CD4-positive, alpha-beta T cell treated with Interleukin-17A for 1 hour (primary cell): ENCODE data around the gene CRADD.

Source experiments
- DNase-seq: peaks from one replicate; pipeline ENCODE4 v3.0.0-alpha.2; 2020

Gene CRADD

GRCh38 chr12:93819050-93819491, 141.9 kb downstream of the CRADD start:
- DNase-seq = no peak

GRCh38 chr12:93823616-93824391, 146.6 kb downstream of the CRADD start:
- no peak for DNase-seq

- DNase-seq = no peak
Observed at GRCh38 chr12:93824514-93825500, 147.6 kb downstream of the CRADD start.

GRCh38 chr12:93825501-93825888, 148.3 kb downstream of the CRADD start:
- no peak for DNase-seq

GRCh38 chr12:93825931-93826555, 148.9 kb downstream of the CRADD start:
- no peak for DNase-seq

- DNase-seq = no peak
Observed at GRCh38 chr12:93827179-93827578, 150.0 kb downstream of the CRADD start.

- DNase-seq = no peak
Observed at GRCh38 chr12:93827669-93828068, 150.5 kb downstream of the CRADD start.

GRCh38 chr12:93829016-93829415, 151.8 kb downstream of the CRADD start:
- DNase-seq = no peak

- no peak for DNase-seq
Observed at GRCh38 chr12:93831374-93831773, 154.2 kb downstream of the CRADD start.

- no peak for DNase-seq
Observed at GRCh38 chr12:93832131-93832530, 155.0 kb downstream of the CRADD start.

GRCh38 chr12:93833946-93834345, 156.8 kb downstream of the CRADD start:
- DNase-seq = no peak

GRCh38 chr12:93836620-93837260, 159.6 kb downstream of the CRADD start:
- no peak for DNase-seq

GRCh38 chr12:93838193-93838592, 161.0 kb downstream of the CRADD start:
- no peak for DNase-seq

- DNase-seq = no peak
Observed at GRCh38 chr12:93839064-93839463, 161.9 kb downstream of the CRADD start.

- DNase-seq = no peak
Observed at GRCh38 chr12:93841671-93842070, 164.5 kb downstream of the CRADD start.

GRCh38 chr12:93844164-93844784, 167.1 kb downstream of the CRADD start:
- no peak for DNase-seq

- DNase-seq = no peak
Observed at GRCh38 chr12:93846936-93847516, 169.9 kb downstream of the CRADD start.

GRCh38 chr12:93847517-93848474, 170.6 kb downstream of the CRADD start:
- peak; percentile 16 for DNase-seq

- peak; percentile 14 for DNase-seq
Observed at GRCh38 chr12:93848523-93849101, 171.4 kb downstream of the CRADD start.

GRCh38 chr12:93849946-93850345, 172.8 kb downstream of the CRADD start:
- no peak for DNase-seq
